Measurements from ENCODE around the gene DEGS2. TPM values are rescaled to one million over a fixed set of nuclear protein-coding genes. Genes with fewer than 3 reads are reported as not detected.
A peak's percentile ranks its signal among the peaks of the same experiment; 100 is the strongest.

Gene DEGS2
- total RNA-seq, 1 experiment from 2014 or later = 1.8 TPM

GRCh38 chr14:100108042-100108825 lies 51.2 kb downstream of the DEGS2 start:
- Histone ChIP-seq H2AFZ (ENCODE audit: low read depth, low read length, poor library complexity, severe bottlenecking) (no peak overlapping the region), H4K20me1 (ENCODE audit: insufficient read depth) (no peaks in the 10 kb centered on the region), H3K9me2 (ENCODE audit: insufficient read depth) (no peaks in the 10 kb centered on the region), H3K27ac (ENCODE audit: low read depth, low read length) (no peak overlapping the region), H3K9me3 (ENCODE audit: control insufficient read depth in 1 of 2, insufficient read depth in 1 of 2, low read depth in 1 of 2, low read length in 2 of 2) (no peaks in the 10 kb centered on the region), H3K4me3 (replicated peaks in 1 of 2; ENCODE audit: low read depth in 1 of 2, low read length in 2 of 2) (no peak overlapping the region), H3K27me3 (ENCODE audit: insufficient read depth, low read length) (no peaks in the 10 kb centered on the region), H3K9ac (ENCODE audit: low read length) (no peak overlapping the region), H3K4me2 (ENCODE audit: low read length) (no peak overlapping the region), H3K4me1 (ENCODE audit: control insufficient read depth in 1 of 2, insufficient read depth in 2 of 2, low read length in 2 of 2) (peaks cover 0 to 13% of the 10 kb centered on the region in 2 experiments; a peak in 1 of 4 replicates), H3K79me2 (ENCODE audit: insufficient read depth, low read length) (no peaks in the 10 kb centered on the region), H3K36me3 (ENCODE audit: control insufficient read depth in 1 of 2, insufficient read depth in 2 of 2, low read length in 2 of 2) (no peaks in the 10 kb centered on the region)
- ChIA-PET CTCF (interaction anchor here (0.6 to 2.2 kb wide), 18 partner anchors 9 to 209 kb away, joined by 3 to 27 read pairs (median 4); no protein-coding TSS in a partner anchor), RAD21 (ENCODE audit: low non-redundant PET in 1 of 2, low total read pairs in 2 of 2, uncharacterized antibody in 2 of 2, unreplicated experiment in 2 of 2) (interaction anchor here in 1 of 2 experiments (1.0 kb wide), 1 partner anchor 85 kb away, joined by 3 read pairs; no protein-coding TSS in a partner anchor), POLR2A (no interaction called here)
- intact Hi-C loops (cut with micrococcal nuclease) = loop anchor here (1.0 to 2.0 kb wide), 3 partner anchors 51 to 126 kb away; no protein-coding TSS in a partner anchor
- no peak for TF ChIP-seq ELF1 (IDR thresholded peaks at IDR 0.05; ENCODE audit: borderline replicate concordance, low read depth)
- peak; percentile 76 for TF ChIP-seq RAD21 (IDR thresholded peaks at IDR 0.05; ENCODE audit: low read depth)
- TF ChIP-seq CTCF (IDR thresholded peaks at IDR 0.05 in 2 of 3, conservative IDR thresholded peaks at IDR 0.05 in 1 of 3; ENCODE audit: borderline replicate concordance in 1 of 3, insufficient read depth in 1 of 3, low read depth in 2 of 3, low read length in 2 of 3) = peak; percentile 86 to 94 (median 88)
- TF ChIP-seq MAX (IDR thresholded peaks at IDR 0.05) = peak; percentile 82
- TF ChIP-seq YY1 (IDR thresholded peaks at IDR 0.05; ENCODE audit: extremely low read depth, insufficient replicate concordance, low read depth, low read length) = no peak
- BruUV-seq (replicated peaks) = no TSS peak
- peak; percentile 98 for ATAC-seq
- peak; percentile 48 for DNase-seq (ENCODE audit: low read depth, low spot score)
